ENCODE data around the gene SLC6A11. TPM values are rescaled to one million over a fixed set of nuclear protein-coding genes. Genes with fewer than 3 reads are reported as not detected.

SLC6A11 gene
- total RNA-seq, 1 experiment from 2014 or later = not detected

DNA sequence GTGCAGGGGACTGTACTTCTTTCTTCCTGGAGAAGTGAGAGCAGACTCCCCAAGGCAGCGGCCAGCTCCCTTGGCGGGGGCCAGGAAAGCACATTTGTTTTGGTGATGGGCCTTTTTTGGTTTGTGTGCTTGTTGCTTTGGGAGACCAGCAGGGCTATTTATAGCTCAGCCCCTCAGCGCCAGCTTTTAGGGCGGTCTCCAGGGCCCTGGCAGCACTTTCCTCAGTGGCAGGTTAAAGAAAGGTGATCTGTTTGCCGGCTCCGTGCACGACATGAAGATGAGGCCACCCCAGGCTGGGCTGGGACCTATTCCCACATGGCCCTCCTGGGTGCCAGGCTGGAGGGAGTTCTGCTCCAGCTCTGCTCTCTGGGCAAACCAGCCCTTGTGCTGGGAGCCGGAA is 21.8 kb downstream of the SLC6A11 start:
- Histone ChIP-seq H3K4me2 (ENCODE audit: low read depth, low read length, poor library complexity, severe bottlenecking) (no peak overlapping the region), H3K9me2 (replicated peaks; ENCODE audit: insufficient read depth, low read length) (no peaks in the 10 kb centered on the region), H3K27me3 (ENCODE audit: low read length) (no peaks in the 10 kb centered on the region), H3K79me2 (ENCODE audit: low read length) (no peaks in the 10 kb centered on the region), H3K9me3 (ENCODE audit: low read length) (no peaks in the 10 kb centered on the region), H4K20me1 (ENCODE audit: insufficient read depth, low read depth, low read length) (no peaks in the 10 kb centered on the region), H3K4me1 (ENCODE audit: low read length) (no peaks in the 10 kb centered on the region), H3K9ac (ENCODE audit: low read length) (no peak overlapping the region), H2AFZ (ENCODE audit: low read length) (no peak overlapping the region), H3K4me3 (ENCODE audit: low read length) (no peak overlapping the region), H3K36me3 (ENCODE audit: insufficient read depth, low read length) (no peaks in the 10 kb centered on the region), H3K27ac (ENCODE audit: low read length) (no peak overlapping the region)
- DNase-seq = no peak

DNA sequence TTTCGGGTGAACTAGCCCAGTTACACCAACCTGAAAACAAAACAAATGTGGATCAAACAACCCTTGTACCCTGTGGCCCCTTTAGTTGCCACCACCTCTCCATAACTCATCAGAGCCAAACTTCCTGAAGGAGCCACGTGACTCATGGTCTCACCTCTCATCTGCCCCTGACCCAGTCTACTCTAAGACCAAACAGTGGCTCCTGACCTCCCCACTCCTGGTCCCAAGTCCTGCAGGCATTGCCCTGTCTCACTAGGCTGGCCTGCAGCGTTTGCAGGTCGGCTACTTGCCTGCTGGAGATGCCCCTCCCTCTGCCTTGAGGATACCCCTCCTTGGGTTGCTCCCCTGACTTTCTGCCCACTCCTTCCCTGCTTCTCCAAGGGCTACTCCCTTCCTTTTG is 23.1 kb downstream of the SLC6A11 start:
- Histone ChIP-seq H3K9me3 (ENCODE audit: low read length) (no peaks in the 10 kb centered on the region), H3K27ac (ENCODE audit: low read length) (no peak overlapping the region), H3K4me1 (ENCODE audit: low read length) (no peaks in the 10 kb centered on the region), H3K4me3 (ENCODE audit: low read length) (no peak overlapping the region), H3K9ac (ENCODE audit: low read length) (no peak overlapping the region), H3K27me3 (ENCODE audit: low read length) (no peaks in the 10 kb centered on the region), H3K9me2 (replicated peaks; ENCODE audit: insufficient read depth, low read length) (no peaks in the 10 kb centered on the region), H3K79me2 (ENCODE audit: low read length) (no peaks in the 10 kb centered on the region), H2AFZ (ENCODE audit: low read length) (no peak overlapping the region), H4K20me1 (ENCODE audit: insufficient read depth, low read depth, low read length) (no peaks in the 10 kb centered on the region), H3K4me2 (ENCODE audit: low read depth, low read length, poor library complexity, severe bottlenecking) (no peak overlapping the region), H3K36me3 (ENCODE audit: insufficient read depth, low read length) (no peaks in the 10 kb centered on the region)
- DNase-seq = no peak

DNA sequence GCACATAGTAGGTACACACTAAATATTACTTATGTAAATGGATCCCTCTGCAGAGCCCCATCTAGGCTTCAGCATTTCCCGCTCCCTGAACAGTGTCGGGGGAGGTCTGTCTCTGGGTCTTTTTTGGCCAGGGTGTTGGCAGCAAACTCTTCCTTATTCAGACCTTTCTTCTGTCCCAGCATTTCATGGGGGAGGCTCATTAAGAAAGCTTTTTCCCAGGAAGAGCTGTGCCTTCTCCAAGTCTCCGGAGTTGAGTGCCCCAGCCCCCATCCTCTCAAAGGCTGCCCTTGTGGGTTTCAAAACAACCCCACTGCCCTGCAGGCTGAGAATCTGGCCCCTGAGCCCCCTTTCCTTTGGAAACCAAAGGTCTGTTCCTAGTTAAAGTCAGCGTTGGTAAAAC is 25.1 kb downstream of the SLC6A11 start:
- no peak overlapping the region for H3K4me2 ChIP-seq (ENCODE audit: low read depth, low read length, poor library complexity, severe bottlenecking)
- H4K20me1 ChIP-seq (ENCODE audit: insufficient read depth, low read depth, low read length) = no peaks in the 10 kb centered on the region
- H3K27ac ChIP-seq (ENCODE audit: low read length) = no peak overlapping the region
- H3K4me1 ChIP-seq (ENCODE audit: low read length) = peaks cover 5% of the 10 kb centered on the region
- H3K4me3 ChIP-seq (ENCODE audit: low read length) = no peak overlapping the region
- no peaks in the 10 kb centered on the region for H3K27me3 ChIP-seq (ENCODE audit: low read length)
- DNase-seq = no peak
- no peak overlapping the region for H3K9ac ChIP-seq (ENCODE audit: low read length)
- no peaks in the 10 kb centered on the region for H3K9me3 ChIP-seq (ENCODE audit: low read length)
- H2AFZ ChIP-seq (ENCODE audit: low read length) = no peak overlapping the region
- no peaks in the 10 kb centered on the region for H3K9me2 ChIP-seq (replicated peaks; ENCODE audit: insufficient read depth, low read length)
- no peaks in the 10 kb centered on the region for H3K79me2 ChIP-seq (ENCODE audit: low read length)
- H3K36me3 ChIP-seq (ENCODE audit: insufficient read depth, low read length) = no peaks in the 10 kb centered on the region

DNA sequence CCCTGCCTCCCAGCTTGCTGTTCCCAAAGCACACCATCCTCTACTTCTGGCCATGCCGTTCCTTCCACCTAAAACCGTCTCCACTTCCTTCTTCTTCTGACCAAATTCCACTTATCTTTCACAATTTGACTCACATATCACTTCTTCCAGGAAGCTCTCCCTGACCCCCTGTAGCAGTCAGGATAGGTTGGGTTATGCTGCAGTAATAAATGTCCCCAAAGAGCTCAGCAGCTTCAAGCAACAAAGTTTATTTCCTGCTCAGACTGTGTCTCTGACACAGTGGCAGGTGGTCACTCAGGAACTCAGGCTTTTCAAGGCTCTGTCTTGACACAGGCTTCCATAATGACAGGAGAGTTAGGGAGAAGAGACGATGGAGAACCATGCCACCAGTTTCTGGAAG is 27.4 kb downstream of the SLC6A11 start:
- DNase-seq = no peak
- H3K36me3 ChIP-seq (ENCODE audit: insufficient read depth, low read length) = no peaks in the 10 kb centered on the region
- no peaks in the 10 kb centered on the region for H3K79me2 ChIP-seq (ENCODE audit: low read length)
- no peaks in the 10 kb centered on the region for H3K9me3 ChIP-seq (ENCODE audit: low read length)
- no peak overlapping the region for H3K4me2 ChIP-seq (ENCODE audit: low read depth, low read length, poor library complexity, severe bottlenecking)
- no peaks in the 10 kb centered on the region for H3K27me3 ChIP-seq (ENCODE audit: low read length)
- no peak overlapping the region for H3K9ac ChIP-seq (ENCODE audit: low read length)
- no peak overlapping the region for H3K4me3 ChIP-seq (ENCODE audit: low read length)
- H3K4me1 ChIP-seq (ENCODE audit: low read length) = peaks cover 14% of the 10 kb centered on the region
- no peaks in the 10 kb centered on the region for H3K9me2 ChIP-seq (replicated peaks; ENCODE audit: insufficient read depth, low read length)
- H2AFZ ChIP-seq (ENCODE audit: low read length) = no peak overlapping the region
- no peaks in the 10 kb centered on the region for H4K20me1 ChIP-seq (ENCODE audit: insufficient read depth, low read depth, low read length)
- no peak overlapping the region for H3K27ac ChIP-seq (ENCODE audit: low read length)

DNA sequence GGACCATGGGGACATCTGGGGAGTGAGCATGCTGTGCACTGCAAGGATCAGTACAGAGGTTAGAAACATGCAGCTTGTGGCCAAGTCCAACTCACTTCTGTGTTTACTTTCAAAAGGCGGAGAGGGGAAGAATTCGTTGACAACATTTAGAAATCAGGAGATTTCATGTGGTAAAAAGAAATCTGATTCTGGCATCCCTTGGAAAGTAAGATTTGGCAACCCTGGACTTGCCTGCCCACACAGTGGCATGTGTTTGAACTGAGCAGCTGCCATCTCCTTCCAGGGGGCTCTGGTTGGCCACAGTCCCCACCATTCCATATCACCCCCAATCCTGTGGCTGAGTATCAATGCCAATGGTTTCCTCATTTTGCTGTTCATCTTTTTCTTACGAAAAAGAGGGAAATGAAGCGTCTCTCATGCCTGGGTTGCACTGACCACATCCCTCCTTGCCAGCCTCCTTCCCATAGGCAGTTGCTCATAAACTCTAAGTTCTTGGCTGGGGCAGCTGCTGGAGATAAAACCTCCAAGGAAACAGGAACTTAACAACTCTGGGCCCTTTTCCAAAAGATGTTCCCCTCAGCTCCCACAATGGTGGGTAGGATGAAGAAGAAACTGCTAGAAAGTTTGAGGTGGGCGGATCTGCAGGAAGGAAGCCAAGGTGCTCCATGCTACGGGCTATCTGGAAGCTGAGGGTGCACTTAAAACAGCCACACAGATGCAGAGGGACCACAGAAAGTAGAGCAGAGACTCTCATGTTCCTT is 29.2 kb downstream of the SLC6A11 start:
- H2AFZ ChIP-seq (ENCODE audit: low read length) = no peak overlapping the region
- H3K9me2 ChIP-seq (replicated peaks; ENCODE audit: insufficient read depth, low read length) = no peaks in the 10 kb centered on the region
- no peaks in the 10 kb centered on the region for H3K36me3 ChIP-seq (ENCODE audit: insufficient read depth, low read length)
- no peak overlapping the region for H3K27ac ChIP-seq (ENCODE audit: low read length)
- no peak overlapping the region for H3K4me3 ChIP-seq (ENCODE audit: low read length)
- H3K9me3 ChIP-seq (ENCODE audit: low read length) = no peaks in the 10 kb centered on the region
- H4K20me1 ChIP-seq (ENCODE audit: insufficient read depth, low read depth, low read length) = no peaks in the 10 kb centered on the region
- H3K79me2 ChIP-seq (ENCODE audit: low read length) = no peaks in the 10 kb centered on the region
- no peak overlapping the region for H3K4me2 ChIP-seq (ENCODE audit: low read depth, low read length, poor library complexity, severe bottlenecking)
- H3K4me1 ChIP-seq (ENCODE audit: low read length) = peaks cover 14% of the 10 kb centered on the region
- DNase-seq = no peak
- H3K9ac ChIP-seq (ENCODE audit: low read length) = no peak overlapping the region
- H3K27me3 ChIP-seq (ENCODE audit: low read length) = no peaks in the 10 kb centered on the region

DNA sequence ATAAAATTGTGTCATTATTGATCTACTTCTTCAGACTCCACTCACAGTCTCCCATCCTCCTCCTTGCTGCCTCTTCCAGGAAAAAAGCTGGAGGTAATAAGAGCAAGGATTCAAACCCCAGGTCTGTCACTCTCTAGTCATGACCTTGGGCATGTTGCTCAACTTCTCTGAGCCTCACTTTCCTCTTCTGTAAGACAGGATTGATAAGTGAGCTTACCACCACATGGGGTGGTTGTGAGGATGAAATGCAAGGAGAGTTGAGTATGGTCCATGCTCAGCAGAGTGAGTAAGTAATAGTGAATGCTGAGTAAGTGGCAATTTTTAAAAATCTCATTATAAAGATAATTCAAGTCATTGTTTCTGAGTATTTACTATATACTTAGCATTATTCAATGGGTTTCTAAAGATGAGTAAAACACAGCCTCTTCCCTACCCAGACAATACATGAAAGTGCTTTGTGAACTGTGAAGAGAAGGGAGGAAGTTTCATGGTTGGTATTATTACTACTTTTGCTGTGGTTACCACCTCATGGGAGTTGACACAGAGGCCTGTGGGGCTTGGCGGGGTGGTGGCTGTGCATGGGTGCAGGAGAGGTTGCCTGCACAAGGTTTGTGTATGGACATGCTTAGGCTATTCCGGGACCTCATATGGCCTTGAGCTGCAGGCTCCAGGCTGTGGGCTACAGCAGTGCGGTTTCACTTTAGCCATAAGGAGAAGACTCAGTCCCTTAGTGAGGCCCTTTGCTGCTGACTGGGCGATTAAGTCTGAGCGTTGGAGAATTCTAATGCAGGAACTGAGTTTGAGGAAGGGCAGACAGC is 30.0 kb downstream of the SLC6A11 start:
- Histone ChIP-seq H3K9me2 (replicated peaks; ENCODE audit: insufficient read depth, low read length) (no peaks in the 10 kb centered on the region), H3K36me3 (ENCODE audit: insufficient read depth, low read length) (no peaks in the 10 kb centered on the region), H3K27me3 (ENCODE audit: low read length) (no peaks in the 10 kb centered on the region), H3K9ac (ENCODE audit: low read length) (no peak overlapping the region), H3K4me2 (ENCODE audit: low read depth, low read length, poor library complexity, severe bottlenecking) (peak overlapping the region; percentile 12), H3K9me3 (ENCODE audit: low read length) (no peaks in the 10 kb centered on the region), H3K4me3 (ENCODE audit: low read length) (no peak overlapping the region), H4K20me1 (ENCODE audit: insufficient read depth, low read depth, low read length) (no peaks in the 10 kb centered on the region), H3K4me1 (ENCODE audit: low read length) (peaks cover 14% of the 10 kb centered on the region), H2AFZ (ENCODE audit: low read length) (no peak overlapping the region), H3K27ac (ENCODE audit: low read length) (no peak overlapping the region), H3K79me2 (ENCODE audit: low read length) (no peaks in the 10 kb centered on the region)
- DNase-seq = peak; percentile 76

DNA sequence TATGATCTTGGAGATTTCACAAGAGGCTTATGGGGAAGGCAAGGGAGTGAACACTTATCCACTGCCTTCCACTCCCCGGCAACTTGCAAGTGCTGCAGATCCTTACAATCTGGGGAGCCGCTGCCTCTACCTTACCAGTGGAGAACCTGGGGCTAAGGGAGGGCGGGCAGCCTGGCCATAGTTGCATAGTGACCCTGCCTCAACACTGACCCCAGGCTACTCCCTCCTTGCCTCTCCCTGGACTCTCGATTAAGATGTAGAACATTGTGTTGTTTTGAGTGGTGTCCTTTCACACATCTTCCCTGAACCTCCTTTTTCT is 30.6 kb downstream of the SLC6A11 start:
- no peaks in the 10 kb centered on the region for H4K20me1 ChIP-seq (ENCODE audit: insufficient read depth, low read depth, low read length)
- H3K9me2 ChIP-seq (replicated peaks; ENCODE audit: insufficient read depth, low read length) = no peaks in the 10 kb centered on the region
- H3K27me3 ChIP-seq (ENCODE audit: low read length) = no peaks in the 10 kb centered on the region
- no peak overlapping the region for H3K9ac ChIP-seq (ENCODE audit: low read length)
- no peaks in the 10 kb centered on the region for H3K79me2 ChIP-seq (ENCODE audit: low read length)
- DNase-seq = no peak
- H3K36me3 ChIP-seq (ENCODE audit: insufficient read depth, low read length) = no peaks in the 10 kb centered on the region
- no peak overlapping the region for H3K27ac ChIP-seq (ENCODE audit: low read length)
- no peak overlapping the region for H2AFZ ChIP-seq (ENCODE audit: low read length)
- H3K4me2 ChIP-seq (ENCODE audit: low read depth, low read length, poor library complexity, severe bottlenecking) = peak overlapping the region; percentile 12
- H3K4me1 ChIP-seq (ENCODE audit: low read length) = peaks cover 14% of the 10 kb centered on the region
- no peaks in the 10 kb centered on the region for H3K9me3 ChIP-seq (ENCODE audit: low read length)
- no peak overlapping the region for H3K4me3 ChIP-seq (ENCODE audit: low read length)

DNA sequence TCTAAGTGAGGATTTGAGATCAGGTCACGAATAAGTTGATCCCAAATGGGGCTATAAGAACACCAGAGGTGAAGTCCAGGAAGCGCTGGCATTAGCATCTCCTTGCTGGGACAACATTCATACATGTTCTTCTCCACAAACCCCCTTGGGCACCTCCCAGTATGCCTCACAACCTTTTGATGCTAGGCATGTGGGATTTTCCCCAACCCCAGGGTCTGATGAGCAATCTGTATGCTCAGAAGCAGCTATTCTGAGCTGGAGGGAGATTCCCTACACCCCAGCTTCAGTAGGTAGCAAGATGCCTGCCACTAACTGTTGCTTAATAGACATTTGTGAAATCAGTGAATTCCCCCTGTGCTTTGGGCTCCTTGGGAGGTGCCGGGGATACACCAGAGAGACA is 32.2 kb downstream of the SLC6A11 start:
- no peak for DNase-seq

More for the DNA sequence above, 32.2 kb downstream of the SLC6A11 start:
- Histone ChIP-seq H3K27me3 (ENCODE audit: low read length) (no peaks in the 10 kb centered on the region), H3K79me2 (ENCODE audit: low read length) (no peaks in the 10 kb centered on the region), H3K4me3 (ENCODE audit: low read length) (no peak overlapping the region), H4K20me1 (ENCODE audit: insufficient read depth, low read depth, low read length) (no peaks in the 10 kb centered on the region), H2AFZ (ENCODE audit: low read length) (no peak overlapping the region), H3K9me2 (replicated peaks; ENCODE audit: insufficient read depth, low read length) (no peaks in the 10 kb centered on the region), H3K27ac (ENCODE audit: low read length) (no peak overlapping the region), H3K9ac (ENCODE audit: low read length) (no peak overlapping the region), H3K36me3 (ENCODE audit: insufficient read depth, low read length) (no peaks in the 10 kb centered on the region), H3K9me3 (ENCODE audit: low read length) (no peaks in the 10 kb centered on the region), H3K4me1 (ENCODE audit: low read length) (peaks cover 14% of the 10 kb centered on the region), H3K4me2 (ENCODE audit: low read depth, low read length, poor library complexity, severe bottlenecking) (no peak overlapping the region)

All from Karpas-422 (cell line).